AG20443 (cell line): Measurements from ENCODE around the gene PHKG1.
"Not testable (repeated sequence)": the region's sequence is repeated elsewhere in the genome, so short reads cannot be mapped to it uniquely, and the experiment has no call there.

Experiments used
- DNase-seq: peaks from one replicate; pipeline ENCODE4 v3.0.0; 2012; ENCODE audit warnings: low spot score, mixed read lengths

PHKG1 gene

GRCh38 chr7:56045758-56046157 lies 47.0 kb downstream of the PHKG1 start:
- DNase-seq = not testable (repeated sequence)

GRCh38 chr7:56040730-56041129 lies 52.0 kb downstream of the PHKG1 start:
- DNase-seq = no peak

GRCh38 chr7:56033671-56034432 lies 58.9 kb downstream of the PHKG1 start:
- peak; percentile 76 for DNase-seq

- DNase-seq = not testable (repeated sequence)
Observed at GRCh38 chr7:56032578-56032977, 60.2 kb downstream of the PHKG1 start.

- not testable (repeated sequence) for DNase-seq
Observed at GRCh38 chr7:56031556-56031955, 61.2 kb downstream of the PHKG1 start.

- DNase-seq = no peak
Observed at GRCh38 chr7:56030340-56030739, 62.4 kb downstream of the PHKG1 start.
